ENCODE results near the gene SMARCAL1.

The SMARCAL1 gene

DNA sequence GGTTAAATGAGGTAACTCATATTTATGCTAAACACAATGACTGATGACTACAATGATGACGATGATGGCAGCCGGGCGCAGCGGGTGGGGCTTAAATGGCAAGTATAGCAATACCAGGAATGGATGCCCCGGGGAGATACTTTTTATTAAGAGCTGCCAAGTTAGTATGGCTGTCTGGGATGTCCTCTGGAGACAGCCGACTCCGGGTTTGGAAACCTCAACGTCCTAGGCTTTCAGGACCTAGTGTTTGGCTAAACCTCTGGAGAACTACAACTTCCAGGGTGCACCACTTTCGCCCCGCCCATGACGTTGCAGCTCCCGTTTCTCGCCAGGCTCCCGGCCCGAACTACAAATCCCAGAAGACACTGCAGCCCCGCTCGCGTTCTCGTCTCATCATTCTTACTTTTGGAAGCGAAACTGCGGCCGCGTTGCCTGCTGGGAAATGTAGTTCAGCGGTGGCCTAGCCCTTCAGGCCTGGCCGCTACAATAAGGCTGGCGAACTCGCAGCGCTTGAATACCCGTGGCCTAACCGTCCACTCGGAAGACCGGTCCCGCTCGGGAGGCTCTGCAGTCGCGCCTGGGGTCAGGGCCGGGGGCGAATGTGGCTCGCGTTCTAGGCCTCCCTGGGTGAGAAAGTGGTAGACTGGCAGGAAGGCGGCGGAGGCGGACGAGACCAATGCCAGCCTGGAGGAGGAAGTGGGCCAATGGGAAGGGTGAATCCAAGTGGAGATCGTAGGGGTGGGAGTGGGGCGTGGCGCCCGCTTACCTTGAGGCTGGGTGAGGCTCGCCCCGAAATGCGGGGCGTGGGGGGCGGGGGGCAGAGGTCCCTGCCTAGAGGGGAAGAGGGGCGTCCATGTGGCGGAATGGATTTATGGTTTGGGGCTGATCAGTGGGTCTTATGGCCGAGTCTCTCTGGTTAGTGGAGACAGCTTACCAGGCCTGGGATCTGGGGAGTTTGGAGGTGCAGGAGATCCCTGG, at the start of gene SMARCAL1:
Gene SMARCAL1 (plus strand): TSS at position 463 of the 978 bp plus-strand sequence. CDS start 2,221 bp downstream, outside the sequence.
- no peaks in the 10 kb centered on the region for H3K27me3 ChIP-seq
- H3K9me3 ChIP-seq, result no peaks in the 10 kb centered on the region
- peak within 1 kb of the TSS; percentile 79 for H3K4me2 ChIP-seq
- H3K36me3 ChIP-seq, result peaks cover 30% of the 10 kb centered on the region
- H3K27ac ChIP-seq, result peak within 1 kb of the TSS; percentile 96
- H3K4me1 ChIP-seq, result peaks cover 13% of the 10 kb centered on the region; the same call in 1 of the 2 replicates
- no peaks in the 10 kb centered on the region for H4K20me1 ChIP-seq
- H3K4me3 ChIP-seq, result peak within 1 kb of the TSS; percentile 77
- peak within 1 kb of the TSS; percentile 92 for H3K9ac ChIP-seq
- TF ChIP-seq Cebpa-rat (IDR thresholded peaks at IDR 0.05), result no peak

DNA sequence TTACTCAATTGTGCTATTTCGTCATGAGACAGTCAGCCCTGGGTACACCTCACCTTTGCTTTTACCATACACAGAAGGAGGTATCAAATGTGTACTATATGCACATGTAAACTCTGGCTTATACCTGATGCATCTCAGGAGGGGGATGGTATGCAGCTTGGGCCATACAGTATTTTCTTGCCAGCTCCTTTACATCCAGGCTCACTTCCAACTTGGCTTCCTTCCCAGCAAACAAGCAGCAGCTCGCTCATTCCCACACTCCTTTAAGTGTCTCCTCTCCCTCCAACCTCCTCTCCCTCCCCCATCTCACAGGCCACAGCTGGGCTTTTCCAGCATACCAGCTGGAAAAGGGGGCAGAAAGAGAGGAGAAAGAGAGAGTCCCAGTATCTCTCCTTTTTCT, 49.6 kb upstream of the SMARCAL1 start:
- H3K27me3 ChIP-seq, result no peaks in the 10 kb centered on the region
- no peaks in the 10 kb centered on the region for H3K9me3 ChIP-seq
- no peaks in the 10 kb centered on the region for H3K4me1 ChIP-seq
- no peak overlapping the region for H3K27ac ChIP-seq
- no peak overlapping the region for H3K4me2 ChIP-seq
- H3K36me3 ChIP-seq, result no peaks in the 10 kb centered on the region
- H3K4me3 ChIP-seq, result no peak overlapping the region
- no peak overlapping the region for H3K9ac ChIP-seq
- H4K20me1 ChIP-seq, result no peaks in the 10 kb centered on the region
- no peak for TF ChIP-seq Cebpa-rat (IDR thresholded peaks at IDR 0.05)

- H3K4me2 ChIP-seq, result no peak overlapping the region
- H3K36me3 ChIP-seq, result no peaks in the 10 kb centered on the region
- no peak for TF ChIP-seq Cebpa-rat (IDR thresholded peaks at IDR 0.05)
- no peak overlapping the region for H3K9ac ChIP-seq
- no peaks in the 10 kb centered on the region for H3K9me3 ChIP-seq
- H3K27ac ChIP-seq, result no peak overlapping the region
- no peaks in the 10 kb centered on the region for H3K27me3 ChIP-seq
- H3K4me3 ChIP-seq, result no peak overlapping the region
- H3K4me1 ChIP-seq, result no peaks in the 10 kb centered on the region
- no peaks in the 10 kb centered on the region for H4K20me1 ChIP-seq
Measured at GRCh38 chr2:216363221-216363620, 49.1 kb upstream of the SMARCAL1 start.

DNA sequence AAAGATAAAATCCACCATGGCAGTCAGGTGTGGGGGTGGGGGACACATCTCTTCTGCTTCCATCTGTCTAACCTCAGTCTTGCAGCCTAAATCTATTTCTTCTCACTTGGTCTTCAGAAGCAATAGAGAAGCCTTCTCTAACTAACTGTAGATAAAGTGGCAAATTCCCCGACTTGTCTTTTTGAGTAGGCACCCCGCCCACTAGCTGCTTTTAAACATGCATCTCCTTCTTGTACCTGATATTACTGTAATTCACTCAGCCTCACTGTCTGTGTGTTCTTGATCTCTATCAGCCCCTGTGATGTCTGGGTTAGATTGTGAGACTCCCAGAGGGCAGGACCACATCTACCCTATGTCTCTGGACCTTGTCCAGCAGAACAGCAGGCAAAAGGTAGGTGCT, 46.8 kb upstream of the SMARCAL1 start:
- H3K4me1 ChIP-seq, result no peaks in the 10 kb centered on the region
- H3K27ac ChIP-seq, result no peak overlapping the region
- H3K4me3 ChIP-seq, result no peak overlapping the region
- peaks cover 14% of the 10 kb centered on the region for H3K27me3 ChIP-seq
- H3K9ac ChIP-seq, result no peak overlapping the region
- H3K4me2 ChIP-seq, result no peak overlapping the region
- no peaks in the 10 kb centered on the region for H3K9me3 ChIP-seq
- no peak for TF ChIP-seq Cebpa-rat (IDR thresholded peaks at IDR 0.05)
- peaks cover 5% of the 10 kb centered on the region; the same call in 1 of the 2 replicates for H4K20me1 ChIP-seq
- no peaks in the 10 kb centered on the region for H3K36me3 ChIP-seq

DNA sequence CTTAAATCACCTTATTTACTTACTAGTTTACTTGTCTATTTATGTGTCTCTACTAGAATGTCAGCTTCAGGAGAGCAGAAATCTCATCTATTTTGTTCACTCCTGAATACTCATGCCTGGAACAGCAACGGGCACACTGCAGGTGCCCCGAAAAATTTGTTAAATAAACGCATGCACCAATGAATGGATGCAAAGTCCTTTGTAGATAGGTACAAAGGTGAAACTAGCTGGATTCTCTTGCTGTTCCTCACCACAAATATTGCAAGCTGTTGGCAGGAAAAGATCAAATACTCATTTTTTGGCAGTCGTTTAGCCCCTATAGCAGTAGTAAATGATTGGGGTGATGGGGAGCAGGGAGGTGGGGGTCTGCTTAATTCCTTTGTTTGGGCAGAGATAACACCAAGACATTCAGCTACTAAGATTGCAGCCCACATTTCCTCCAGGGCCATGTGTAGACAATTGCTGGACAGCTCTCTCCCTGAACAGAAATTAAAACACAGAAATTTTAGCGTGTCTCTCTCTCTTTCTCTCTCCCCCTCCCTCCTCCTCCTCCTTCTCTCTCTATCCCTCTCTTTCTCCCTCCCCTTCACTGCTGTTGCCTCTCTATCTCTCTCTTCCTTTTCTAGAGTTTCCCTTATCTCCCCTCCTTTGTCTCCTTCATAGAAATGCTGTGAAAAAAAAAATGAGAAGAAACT, 45.4 kb upstream of the SMARCAL1 start:
- Histone ChIP-seq H3K27ac (no peak overlapping the region), H3K36me3 (no peaks in the 10 kb centered on the region), H3K4me1 (peaks cover 2% of the 10 kb centered on the region; the same call in 1 of the 2 replicates), H3K27me3 (peaks cover 28% of the 10 kb centered on the region), H3K4me2 (no peak overlapping the region), H3K4me3 (no peak overlapping the region), H4K20me1 (peaks cover 15% of the 10 kb centered on the region; the same call in 1 of the 2 replicates), H3K9me3 (no peaks in the 10 kb centered on the region; the same call in 1 of the 2 replicates), H3K9ac (no peak overlapping the region)
- TF ChIP-seq Cebpa-rat (IDR thresholded peaks at IDR 0.05), result no peak

DNA sequence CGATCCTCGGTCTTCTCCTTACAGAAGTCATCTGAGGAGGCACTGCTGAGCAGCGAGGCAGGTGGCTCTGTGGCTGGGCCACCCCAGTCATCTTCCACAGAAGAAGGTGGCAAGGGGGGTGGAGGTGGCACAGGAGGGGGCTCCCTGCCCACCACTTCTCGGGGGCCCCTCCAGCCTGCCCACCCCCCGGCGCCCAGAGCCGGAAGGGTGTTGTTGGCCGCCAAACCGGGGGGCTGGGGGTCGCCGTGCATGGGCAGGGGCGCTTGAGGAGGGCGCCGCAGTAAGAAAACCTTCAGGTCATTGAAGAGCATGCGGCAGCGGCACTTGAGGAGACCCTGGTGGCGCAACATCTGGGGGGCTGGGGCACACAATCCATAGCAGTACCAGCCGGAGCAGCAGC, 42.5 kb upstream of the SMARCAL1 start:
- Histone ChIP-seq H3K9ac (no peak overlapping the region), H3K9me3 (no peaks in the 10 kb centered on the region; the same call in 1 of the 2 replicates), H3K27me3 (peaks cover 45% of the 10 kb centered on the region), H3K4me3 (no peak overlapping the region), H3K27ac (no peak overlapping the region), H3K4me1 (peaks cover 4% of the 10 kb centered on the region; the same call in 1 of the 2 replicates), H4K20me1 (peaks cover 15% of the 10 kb centered on the region; the same call in 1 of the 2 replicates), H3K4me2 (no peak overlapping the region), H3K36me3 (no peaks in the 10 kb centered on the region)
- no peak for TF ChIP-seq Cebpa-rat (IDR thresholded peaks at IDR 0.05)

DNA sequence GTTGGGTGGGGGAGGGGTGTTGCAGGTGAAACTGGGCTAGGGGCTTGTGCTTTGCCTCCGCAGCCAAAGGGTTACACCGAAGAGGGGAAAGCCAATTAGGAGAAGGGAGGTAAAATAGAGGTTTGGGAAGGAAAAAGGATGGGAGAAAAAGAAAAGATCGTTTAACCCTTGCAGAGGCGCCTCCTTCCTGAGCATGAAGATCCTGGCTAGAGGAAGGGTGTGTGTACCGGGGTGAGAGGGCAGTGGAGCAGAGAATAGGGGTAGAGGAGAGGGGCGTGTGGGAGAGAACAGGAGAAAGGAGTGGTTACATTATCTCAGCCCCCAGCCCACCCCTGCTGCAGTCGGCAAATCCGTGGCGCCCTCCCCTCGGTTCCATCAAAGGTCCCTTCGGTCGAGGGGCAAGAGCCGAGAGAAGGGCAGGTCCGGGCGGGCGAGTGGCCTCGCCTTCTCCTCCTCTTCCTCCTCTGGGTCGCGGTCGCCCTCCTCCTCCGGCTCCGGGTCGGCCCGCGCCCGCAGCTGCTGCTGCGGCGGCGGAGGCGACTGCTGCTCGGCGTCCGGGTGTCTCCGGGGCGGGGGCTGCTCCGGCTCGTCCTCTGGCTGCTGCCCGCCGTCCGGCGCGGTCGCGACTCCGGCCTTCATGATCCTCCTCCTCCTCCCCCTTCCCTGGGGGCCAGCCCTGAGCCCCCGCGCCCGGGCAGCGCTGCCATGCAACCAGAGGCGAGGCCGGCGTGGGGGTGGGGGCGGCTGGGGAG, 41.1 kb upstream of the SMARCAL1 start:
- Histone ChIP-seq H3K36me3 (no peaks in the 10 kb centered on the region), H3K4me1 (peaks cover 4% of the 10 kb centered on the region; the same call in 1 of the 2 replicates), H3K4me3 (no peak overlapping the region), H3K27ac (no peak overlapping the region), H3K9me3 (no peaks in the 10 kb centered on the region; the same call in 1 of the 2 replicates), H3K27me3 (peaks cover 45% of the 10 kb centered on the region), H4K20me1 (peaks cover 15% of the 10 kb centered on the region; the same call in 1 of the 2 replicates), H3K4me2 (no peak overlapping the region), H3K9ac (no peak overlapping the region)
- no peak for TF ChIP-seq Cebpa-rat (IDR thresholded peaks at IDR 0.05)

DNA sequence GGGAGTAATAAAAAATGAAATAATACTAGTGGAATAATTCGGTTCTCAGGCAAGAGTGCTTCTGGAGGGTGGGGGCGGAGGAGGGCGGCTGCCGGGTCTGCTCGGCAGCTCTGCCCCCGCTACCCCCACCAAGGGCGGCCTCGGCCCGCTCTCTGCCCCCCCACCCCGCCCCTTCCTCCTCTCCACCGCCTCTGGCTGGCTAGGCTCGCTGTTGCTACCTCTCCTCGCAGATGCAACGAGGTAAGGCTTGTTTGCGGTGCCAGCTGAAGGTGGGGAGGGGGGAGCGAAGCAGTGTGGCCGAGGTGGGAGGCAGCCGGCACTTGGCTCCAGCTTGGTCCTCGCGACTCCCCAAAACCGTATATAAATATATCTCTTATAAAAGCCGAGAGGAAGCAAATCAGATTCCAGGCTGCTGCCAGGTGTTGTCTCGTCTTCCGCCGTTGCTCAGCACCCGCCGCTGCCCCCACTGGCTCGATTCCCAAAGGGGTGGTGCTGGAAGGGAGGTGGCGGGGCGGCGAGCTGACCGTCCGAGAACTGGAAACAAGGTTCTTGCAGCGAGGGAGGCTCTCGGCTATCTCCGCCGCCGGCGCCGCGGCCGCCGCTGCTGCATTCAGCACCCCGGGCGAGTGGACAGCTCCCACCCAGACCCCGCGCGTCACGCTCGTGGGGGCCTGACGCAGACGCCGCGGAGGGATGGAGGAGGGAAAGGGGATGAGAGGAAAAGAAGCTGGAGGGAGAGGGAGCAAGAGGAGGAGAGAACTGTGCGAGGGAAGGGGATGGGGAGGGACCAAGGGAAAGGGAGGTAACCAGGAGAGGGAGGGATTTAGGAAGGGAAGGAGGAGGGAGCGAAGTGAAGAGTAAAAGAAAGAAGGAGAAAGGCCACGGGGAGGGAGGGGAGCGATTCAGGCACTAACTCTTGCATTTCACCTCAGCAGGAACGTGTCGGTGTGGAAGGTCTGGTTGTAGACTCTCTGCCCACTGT, 40.3 kb upstream of the SMARCAL1 start, which contains the start of gene MARCHF4:
Gene MARCHF4 (minus strand): TSS at position 763 of the 982 bp plus-strand sequence. CDS start 2,223 bp downstream, outside the sequence.
- H3K9ac ChIP-seq, result no peak within 1 kb of the TSS
- H3K4me3 ChIP-seq, result no peak within 1 kb of the TSS
- no peak for TF ChIP-seq Cebpa-rat (IDR thresholded peaks at IDR 0.05)
- H3K27ac ChIP-seq, result no peak within 1 kb of the TSS
- no peaks in the 10 kb centered on the region; the same call in 1 of the 2 replicates for H3K9me3 ChIP-seq
- no peaks in the 10 kb centered on the region for H3K36me3 ChIP-seq
- H3K4me1 ChIP-seq, result peaks cover 4% of the 10 kb centered on the region; the same call in 1 of the 2 replicates
- H4K20me1 ChIP-seq, result peaks cover 15% of the 10 kb centered on the region; the same call in 1 of the 2 replicates
- peaks cover 45% of the 10 kb centered on the region for H3K27me3 ChIP-seq
- peak within 1 kb of the TSS; percentile 51 for H3K4me2 ChIP-seq
